ENCODE results near the gene PRKCE. TPM values are rescaled to one million over a fixed set of nuclear protein-coding genes. Genes with fewer than 3 reads are reported as not detected.

PRKCE gene
- total and polyA plus RNA-seq, 2 of the 8 experiments (the other 6 are each of a cell fraction or from before 2014, with no cell fraction given): 0.54 to 2.1 TPM

DNA sequence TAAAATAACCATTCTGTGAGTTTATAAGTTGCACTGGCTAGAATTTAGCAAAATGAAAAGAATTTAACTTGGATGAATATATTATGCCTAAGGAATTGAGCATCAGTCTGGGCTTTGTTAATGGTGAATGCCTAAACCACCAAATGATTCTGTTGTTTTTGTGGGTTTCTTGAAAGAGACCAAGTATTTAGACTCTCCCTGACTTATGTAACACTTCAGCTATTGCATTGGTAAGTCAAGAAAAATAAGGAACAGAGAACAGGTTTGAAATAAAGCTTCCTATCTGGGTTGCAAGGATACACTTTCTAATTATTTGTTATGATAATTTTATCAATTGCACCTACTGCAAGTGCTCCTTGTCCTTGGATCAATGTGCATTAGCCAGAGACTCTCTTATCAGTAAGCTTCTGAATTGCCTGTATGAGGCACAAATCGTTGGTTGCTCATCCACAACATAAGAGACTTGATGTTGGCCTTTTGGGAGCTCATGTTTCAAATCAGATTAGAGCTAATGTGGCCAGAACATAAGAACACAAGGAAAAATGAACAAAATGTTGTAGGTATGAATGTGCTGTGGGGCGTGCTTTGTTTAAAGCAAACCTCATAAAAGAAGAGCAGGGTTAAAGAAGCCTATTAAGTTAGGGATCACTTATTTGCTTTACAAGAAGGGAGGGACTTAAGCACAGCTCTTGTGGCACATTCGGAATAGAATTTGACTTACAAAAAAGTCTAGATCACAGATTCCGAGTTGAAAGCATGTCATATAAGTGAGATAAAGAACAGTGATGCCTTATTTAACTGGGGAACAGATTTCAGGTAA is 37.2 kb downstream of the PRKCE start:
- no peaks in the 10 kb centered on the region for H3K79me1 ChIP-seq (ENCODE audit: low read depth, low read length)
- no peak for FAIRE-seq

More for the DNA sequence above, 37.2 kb downstream of the PRKCE start:
- H2BK12ac ChIP-seq (ENCODE audit: low read depth, low read length): no peak overlapping the region
- no peak overlapping the region for H2AFZ ChIP-seq (ENCODE audit: low read length)
- H3K36me3 ChIP-seq (ENCODE audit: control insufficient read depth in 2 of 4, insufficient read depth in 4 of 4, low read length in 3 of 4): no peaks in the 10 kb centered on the region
- DNase-seq (ENCODE audit: low read depth in 1 of 2, low spot score in 2 of 2): no peak
- H3K4me3 ChIP-seq (ENCODE audit: extremely low read depth in 1 of 4, insufficient read depth in 2 of 4, low read depth in 3 of 4, low read length in 4 of 4): no peak overlapping the region
- ChIA-PET CTCF (ENCODE audit: partially characterized antibody) (interaction anchor here (0.6 to 1.0 kb wide), 3 partner anchors 75 to 112 kb away, joined by 3 read pairs; no protein-coding TSS in a partner anchor), POLR2A (ENCODE audit: partially characterized antibody) (no interaction called here)
- H3K9me3 ChIP-seq (ENCODE audit: insufficient read depth in 2 of 2, low read depth in 1 of 2, low read length in 1 of 2): no peaks in the 10 kb centered on the region
- no peak overlapping the region for H2AK5ac ChIP-seq (ENCODE audit: low read depth, low read length)
- H3K14ac ChIP-seq (ENCODE audit: insufficient read length): no peak overlapping the region
- H3K27ac ChIP-seq (ENCODE audit: low read depth, low read length): no peak overlapping the region
- H4K8ac ChIP-seq (ENCODE audit: extremely low read depth, insufficient read depth, low read length): no peak overlapping the region
- H3K9ac ChIP-seq (replicated peaks in 1 of 4; ENCODE audit: extremely low read depth in 1 of 4, low read depth in 3 of 4, low read length in 3 of 4): no peak overlapping the region
- H2BK20ac ChIP-seq (ENCODE audit: low read length): no peak overlapping the region
- H3K4me1 ChIP-seq (replicated peaks in 1 of 4; ENCODE audit: control insufficient read depth in 3 of 4, insufficient read depth in 4 of 4, low read length in 3 of 4): no peaks in the 10 kb centered on the region
- no peak overlapping the region for H3K18ac ChIP-seq (ENCODE audit: extremely low read depth, low read length)
- TF ChIP-seq TAF7 (optimal IDR thresholded peaks at IDR 0.05; ENCODE audit: borderline replicate concordance, low read depth, low read length) (no peak), SRF (IDR thresholded peaks at IDR 0.05; ENCODE audit: low read depth, low read length) (no peak), RFX5 (IDR thresholded peaks at IDR 0.05; ENCODE audit: borderline replicate concordance, low read depth, low read length) (no peak)
- TF ChIP-seq, protein P1, sequence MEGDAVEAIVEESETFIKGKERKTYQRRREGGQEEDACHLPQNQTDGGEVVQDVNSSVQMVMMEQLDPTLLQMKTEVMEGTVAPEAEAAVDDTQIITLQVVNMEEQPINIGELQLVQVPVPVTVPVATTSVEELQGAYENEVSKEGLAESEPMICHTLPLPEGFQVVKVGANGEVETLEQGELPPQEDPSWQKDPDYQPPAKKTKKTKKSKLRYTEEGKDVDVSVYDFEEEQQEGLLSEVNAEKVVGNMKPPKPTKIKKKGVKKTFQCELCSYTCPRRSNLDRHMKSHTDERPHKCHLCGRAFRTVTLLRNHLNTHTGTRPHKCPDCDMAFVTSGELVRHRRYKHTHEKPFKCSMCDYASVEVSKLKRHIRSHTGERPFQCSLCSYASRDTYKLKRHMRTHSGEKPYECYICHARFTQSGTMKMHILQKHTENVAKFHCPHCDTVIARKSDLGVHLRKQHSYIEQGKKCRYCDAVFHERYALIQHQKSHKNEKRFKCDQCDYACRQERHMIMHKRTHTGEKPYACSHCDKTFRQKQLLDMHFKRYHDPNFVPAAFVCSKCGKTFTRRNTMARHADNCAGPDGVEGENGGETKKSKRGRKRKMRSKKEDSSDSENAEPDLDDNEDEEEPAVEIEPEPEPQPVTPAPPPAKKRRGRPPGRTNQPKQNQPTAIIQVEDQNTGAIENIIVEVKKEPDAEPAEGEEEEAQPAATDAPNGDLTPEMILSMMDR (IDR thresholded peaks at IDR 0.05; ENCODE audit: control extremely low read depth in 1 of 3, insufficient read depth in 1 of 3, low read depth in 1 of 3, low read length in 3 of 3): no peak
- no peak overlapping the region for H3K4me2 ChIP-seq (ENCODE audit: insufficient read depth in 1 of 2, low read depth in 2 of 2, low read length in 2 of 2)
- no peak overlapping the region for H2BK120ac ChIP-seq (replicated peaks; ENCODE audit: low read depth, low read length)
- H2BK15ac ChIP-seq (ENCODE audit: low read length): no peak overlapping the region
- H3K4ac ChIP-seq (replicated peaks; ENCODE audit: insufficient read length, low read depth, low read length): no peak overlapping the region
- H4K91ac ChIP-seq (replicated peaks; ENCODE audit: insufficient read length, low read length): no peak overlapping the region
- 86% methylated on average over 4 of the region's 4 CpGs; no CpG with 5 or more reads in 1 of the 2 experiments for WGBS, 2 experiments (ENCODE audit: extremely low coverage in 1 of 2, insufficient coverage in 1 of 2, insufficient read length in 1 of 2, insufficient replicate concordance in 2 of 2, low coverage in 1 of 2, low lambda C conversion rate in 2 of 2, missing lambda C conversion rate in 1 of 2)
- no peak overlapping the region for H3K56ac ChIP-seq (replicated peaks; ENCODE audit: insufficient read length, low read depth, low read length)
- H3K27me3 ChIP-seq (replicated peaks in 1 of 4; ENCODE audit: control insufficient read depth in 3 of 4, extremely low read depth in 1 of 4, insufficient read depth in 3 of 4, low read length in 3 of 4): peaks cover 0 to 1% (median 0%) of the 10 kb centered on the region in 4 experiments; a peak in 1 of 7 replicates
- H3K23ac ChIP-seq (ENCODE audit: insufficient read length): no peak overlapping the region
- H3K79me2 ChIP-seq (ENCODE audit: control insufficient read depth in 1 of 2, insufficient read depth in 2 of 2, low read length in 2 of 2): no peaks in the 10 kb centered on the region
- H2BK5ac ChIP-seq (ENCODE audit: low read depth, low read length): no peak overlapping the region
- no peak overlapping the region for H4K5ac ChIP-seq (ENCODE audit: insufficient read length, low read depth, low read length)
- H4K20me1 ChIP-seq (replicated peaks in 1 of 2; ENCODE audit: control insufficient read depth in 1 of 2, insufficient read depth in 2 of 2, low read length in 2 of 2): no peaks in the 10 kb centered on the region
- H3K23me2 ChIP-seq (ENCODE audit: low read depth, low read length): no peaks in the 10 kb centered on the region
